Keratinocyte (primary cell): ENCODE data around the gene SMU1. TPM values are rescaled to one million over a fixed set of nuclear protein-coding genes. Genes with fewer than 3 reads are reported as not detected.

Experiments
- DNase-seq: peaks from one replicate; pipeline ENCODE4 v3.0.0-alpha.2; 2011; ENCODE audit warnings: low read depth, missing footprints, low spot score
- FAIRE-seq: peaks from 2 replicates; lab custom pipeline; 2011; peaks lifted over from hg19 to GRCh38; lab: Jason Lieb, UNC
- H2AFZ ChIP-seq: 2 replicates; pipeline ENCODE4 v1.6.0; 2012; ENCODE audit warnings: low read length, control low read depth, inconsistent platforms; ENCODE audit not compliant: control insufficient read depth
- H3K27ac ChIP-seq: 2 replicates; pipeline ENCODE4 v1.5.1; 2011; ENCODE audit warnings: low read length; ENCODE audit not compliant: control insufficient read depth, insufficient read depth
- H3K27me3 ChIP-seq: 3 replicates; pipeline ENCODE4 v1.6.0; 2011; ENCODE audit warnings: low read length; ENCODE audit not compliant: control insufficient read depth, insufficient read depth; ENCODE audit errors: extremely low read depth
- H3K36me3 ChIP-seq, 2 experiments: 2 replicates in 1 of 2; 3 replicates in 1 of 2; pipeline ENCODE4 v1.5.1; 2011; ENCODE audit warnings: low read length in 2 of 2, mild to moderate bottlenecking in 1 of 2; ENCODE audit not compliant: control insufficient read depth in 2 of 2, insufficient read depth in 2 of 2; ENCODE audit errors: extremely low read depth in 1 of 2
- H3K4me1 ChIP-seq: 3 replicates; pipeline ENCODE4 v1.5.1; 2011; ENCODE audit warnings: low read length; ENCODE audit not compliant: control insufficient read depth, insufficient read depth; ENCODE audit errors: extremely low read depth
- H3K4me2 ChIP-seq: 3 replicates; pipeline ENCODE4 v1.6.0; 2011; ENCODE audit warnings: low read depth, low read length; ENCODE audit not compliant: control insufficient read depth, insufficient read depth; ENCODE audit errors: extremely low read depth
- H3K4me3 ChIP-seq, 3 experiments: fragments of 200-600 bp in 1 of 3; sonication (generic) in 1 of 3; 2 replicates in 2 of 3; 3 replicates in 1 of 3; pipeline ENCODE4 v1.5.1; 2011 to 2016; ENCODE audit warnings: low read length in 3 of 3, mild to moderate bottlenecking in 3 of 3, control low read depth in 2 of 3, inconsistent platforms in 1 of 3, low read depth in 1 of 3, mixed read lengths in 1 of 3, mixed run types in 1 of 3, moderate library complexity in 1 of 3; ENCODE audit not compliant: control insufficient read depth in 2 of 3, insufficient read depth in 2 of 3; ENCODE audit errors: extremely low read depth in 1 of 3
- H3K79me2 ChIP-seq: 2 replicates; pipeline ENCODE4 v1.6.0; 2012; ENCODE audit warnings: low read length; ENCODE audit not compliant: control insufficient read depth, insufficient read depth
- H3K9ac ChIP-seq: 3 replicates; pipeline ENCODE4 v1.6.0; 2011; ENCODE audit warnings: low read length; ENCODE audit not compliant: control insufficient read depth, insufficient read depth; ENCODE audit errors: extremely low read depth
- H3K9me1 ChIP-seq: 3 replicates; pipeline ENCODE4 v1.6.0; 2011; ENCODE audit warnings: low read length; ENCODE audit not compliant: control insufficient read depth, insufficient read depth; ENCODE audit errors: extremely low read depth
- H3K9me3 ChIP-seq: 2 replicates; pipeline ENCODE4 v1.5.1; 2012; ENCODE audit warnings: low read depth, low read length; ENCODE audit not compliant: control insufficient read depth
- H4K20me1 ChIP-seq: 3 replicates; pipeline ENCODE4 v1.6.0; 2011; ENCODE audit warnings: low read length; ENCODE audit not compliant: control insufficient read depth, insufficient read depth; ENCODE audit errors: extremely low read depth
- EZH2 ChIP-seq: IDR thresholded peaks from one replicate; pipeline ENCODE4 v1.6.1; 2012; ENCODE audit warnings: inconsistent platforms, mild to moderate bottlenecking, low read length, moderate library complexity
- dilution Hi-C: fragments of 300-500 bp; cut with MboI; formaldehyde crosslinking; loops from one replicate; pipeline ENCODE4 v1.7.0; 2020; ENCODE audit warnings: low sequenced_read_pairs; ENCODE audit not compliant: extremely low pct_ligation_motif_present
- polyA plus RNA-seq, 5 experiments: library from polyadenylated mRNA; depleted of rRNA in 3 of 5; stranded (reverse) in 3 of 5; stranded (forward) in 1 of 5; unstranded in 1 of 5; fragments of >200 nt; gene quantifications; 1 replicate in 1 of 5; 2 replicates in 3 of 5; 3 replicates in 1 of 5; pipeline versions ENCODE4 v1.2.1 to v1.2.3, GENCODE V29; 2011 to 2012; ENCODE audit warnings: missing spikeins in 2 of 5, low read depth in 1 of 5, low replicate concordance in 1 of 5
- TF ChIP-seq, protein P1 (sequence below), 3 experiments: IDR thresholded peaks in 1 of 3; conservative IDR thresholded peaks in 1 of 3; optimal IDR thresholded peaks in 1 of 3; 2 replicates in 2 of 3; 3 replicates in 1 of 3; pipeline versions ENCODE3 to v1.5.1; 2011; ENCODE audit warnings: low read length in 3 of 3, mild to moderate bottlenecking in 3 of 3, moderate library complexity in 2 of 3, control low read depth in 1 of 3, inconsistent platforms in 1 of 3; ENCODE audit not compliant: insufficient read depth in 2 of 3; ENCODE audit errors: extremely low read depth in 1 of 3

Gene SMU1
- polyA plus RNA-seq, 1 donor (not counting 4 experiments of a cell fraction or from before 2014, with no cell fraction given) = 20.3 TPM

DNA sequence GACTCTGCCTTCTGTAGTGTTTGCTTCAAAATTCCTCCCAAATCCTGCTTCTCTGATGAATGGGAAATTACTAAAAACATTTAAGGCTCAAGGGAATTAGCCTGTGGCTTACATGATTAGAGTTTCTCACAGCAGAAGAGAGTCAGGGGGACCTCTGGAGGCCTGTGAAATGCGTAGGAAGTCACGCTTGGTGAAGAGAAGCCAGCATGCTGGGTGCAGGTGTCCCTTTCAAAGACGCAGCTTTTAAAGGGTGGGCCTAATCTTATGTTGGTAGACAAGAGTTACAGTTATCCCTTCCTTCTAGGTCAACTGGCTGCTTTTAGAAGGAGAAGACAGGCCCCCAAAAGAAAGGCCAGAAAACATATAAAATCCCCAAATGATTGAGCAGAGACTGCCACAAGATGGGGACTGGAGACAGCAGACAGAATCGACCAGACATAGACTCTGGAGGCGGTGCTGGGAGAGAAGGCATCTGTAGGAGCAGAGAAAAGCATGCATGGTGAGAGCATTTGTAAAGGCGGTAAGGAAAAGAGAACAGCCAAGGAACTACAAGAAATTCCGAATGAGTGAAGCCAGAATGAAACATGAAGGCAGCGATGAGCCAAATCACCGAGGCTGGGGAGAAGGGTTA lies 48.4 kb upstream of the SMU1 start:
- DNase-seq = no peak
- H3K79me2 ChIP-seq = peaks cover 54% of the 10 kb centered on the region
- dilution Hi-C loops = no loop called here

DNA sequence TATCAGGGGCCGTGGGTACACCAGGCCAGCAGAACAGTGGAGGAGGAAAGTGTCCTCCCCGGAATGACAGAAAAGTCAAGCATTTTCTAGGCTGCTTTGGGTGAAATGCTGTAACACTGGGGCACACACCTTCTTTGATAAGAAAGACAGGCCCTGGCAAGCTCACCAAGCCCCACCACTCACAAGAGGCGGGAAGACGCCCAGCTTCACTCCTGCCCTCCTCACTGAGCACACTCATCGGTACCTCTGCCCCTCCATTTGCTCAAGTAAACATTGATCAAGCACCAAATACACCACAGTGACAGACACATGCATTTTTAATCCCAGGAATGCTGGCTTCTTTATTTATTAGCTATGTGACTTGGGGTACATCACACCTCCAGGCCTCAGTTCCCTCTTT lies 47.6 kb upstream of the SMU1 start:
- Histone ChIP-seq H3K4me3 (no peak overlapping the region), H3K4me2 (no peak overlapping the region), H3K27me3 (no peaks in the 10 kb centered on the region), H2AFZ (no peak overlapping the region), H3K9me1 (no peaks in the 10 kb centered on the region), H3K4me1 (peaks cover 20% of the 10 kb centered on the region), H4K20me1 (no peaks in the 10 kb centered on the region), H3K36me3 (peaks cover 16 to 25% of the 10 kb centered on the region in 2 experiments), H3K79me2 (peaks cover 46% of the 10 kb centered on the region), H3K9me3 (no peaks in the 10 kb centered on the region), H3K27ac (no peak overlapping the region), H3K9ac (no peak overlapping the region)
- no peak for TF ChIP-seq EZH2
- TF ChIP-seq, protein P1, sequence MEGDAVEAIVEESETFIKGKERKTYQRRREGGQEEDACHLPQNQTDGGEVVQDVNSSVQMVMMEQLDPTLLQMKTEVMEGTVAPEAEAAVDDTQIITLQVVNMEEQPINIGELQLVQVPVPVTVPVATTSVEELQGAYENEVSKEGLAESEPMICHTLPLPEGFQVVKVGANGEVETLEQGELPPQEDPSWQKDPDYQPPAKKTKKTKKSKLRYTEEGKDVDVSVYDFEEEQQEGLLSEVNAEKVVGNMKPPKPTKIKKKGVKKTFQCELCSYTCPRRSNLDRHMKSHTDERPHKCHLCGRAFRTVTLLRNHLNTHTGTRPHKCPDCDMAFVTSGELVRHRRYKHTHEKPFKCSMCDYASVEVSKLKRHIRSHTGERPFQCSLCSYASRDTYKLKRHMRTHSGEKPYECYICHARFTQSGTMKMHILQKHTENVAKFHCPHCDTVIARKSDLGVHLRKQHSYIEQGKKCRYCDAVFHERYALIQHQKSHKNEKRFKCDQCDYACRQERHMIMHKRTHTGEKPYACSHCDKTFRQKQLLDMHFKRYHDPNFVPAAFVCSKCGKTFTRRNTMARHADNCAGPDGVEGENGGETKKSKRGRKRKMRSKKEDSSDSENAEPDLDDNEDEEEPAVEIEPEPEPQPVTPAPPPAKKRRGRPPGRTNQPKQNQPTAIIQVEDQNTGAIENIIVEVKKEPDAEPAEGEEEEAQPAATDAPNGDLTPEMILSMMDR (optimal IDR thresholded peaks at IDR 0.05 in 1 of 3, IDR thresholded peaks at IDR 0.05 in 1 of 3, conservative IDR thresholded peaks at IDR 0.05 in 1 of 3; ENCODE audit: extremely low read depth in 1 of 3, insufficient read depth in 2 of 3, low read length in 3 of 3) = no peak
- dilution Hi-C loops = no loop called here
- DNase-seq = no peak
- no peak for FAIRE-seq

More for the DNA sequence above, 48.4 kb upstream of the SMU1 start:
- Histone ChIP-seq H3K9ac (no peak overlapping the region), H3K4me1 (peaks cover 20% of the 10 kb centered on the region), H3K27me3 (no peaks in the 10 kb centered on the region), H3K36me3 (peaks cover 17 to 30% of the 10 kb centered on the region in 2 experiments), H3K27ac (no peak overlapping the region), H3K4me2 (no peak overlapping the region), H2AFZ (no peak overlapping the region), H3K9me3 (no peaks in the 10 kb centered on the region), H3K4me3 (no peak overlapping the region), H4K20me1 (no peaks in the 10 kb centered on the region), H3K9me1 (peaks cover 3% of the 10 kb centered on the region)
- TF ChIP-seq, protein P1 (optimal IDR thresholded peaks at IDR 0.05 in 1 of 3, IDR thresholded peaks at IDR 0.05 in 1 of 3, conservative IDR thresholded peaks at IDR 0.05 in 1 of 3; ENCODE audit: extremely low read depth in 1 of 3, insufficient read depth in 2 of 3, low read length in 3 of 3) = no peak
- no peak for TF ChIP-seq EZH2
- FAIRE-seq = peak; percentile 39
